H1 (cell line): ENCODE measurements around the gene TMPRSS11F. TPM values are rescaled to one million over a fixed set of nuclear protein-coding genes. Genes with fewer than 3 reads are reported as not detected.

Experiments
- CTCF ChIA-PET: fragments of 300-600 bp; sonication (Branson Sonifier 250); formaldehyde crosslinking; loops from one replicate; lab custom pipeline; 2021; ENCODE audit not compliant: partially characterized antibody; lab: Charles Lee
- POLR2A ChIA-PET: fragments of 300-600 bp; sonication (Branson Sonifier 250); formaldehyde crosslinking; loops from one replicate; lab custom pipeline; 2021; ENCODE audit warnings: inconsistent platforms; ENCODE audit not compliant: partially characterized antibody; lab: Charles Lee
- DNase-seq, 2 experiments: peaks; one replicate each; pipeline versions ENCODE4 v3.0.0 to v3.0.0-alpha.2; 2010 to 2022; ENCODE audit warnings: low spot score in 2 of 2, low read depth in 1 of 2, mixed read lengths in 1 of 2
- FAIRE-seq: peaks from 2 replicates; lab custom pipeline; 2011; peaks lifted over from hg19 to GRCh38; lab: Jason Lieb, UNC
- H2AFZ ChIP-seq: 2 replicates; pipeline ENCODE4 v1.8.1; 2012; ENCODE audit warnings: low read length, inconsistent platforms
- H2AK5ac ChIP-seq: 2 replicates; pipeline ENCODE4 v1.6.1; 2013; ENCODE audit warnings: low read depth, low read length
- H2BK120ac ChIP-seq: replicated peaks from 2 replicates; pipeline ENCODE3; 2013; ENCODE audit warnings: low read depth, low read length, inconsistent platforms
- H2BK12ac ChIP-seq: 2 replicates; pipeline ENCODE4 v1.6.1; 2013; ENCODE audit warnings: low read depth, low read length
- H2BK15ac ChIP-seq: 2 replicates; pipeline ENCODE4 v1.6.1; 2013; ENCODE audit warnings: low read length
- H2BK20ac ChIP-seq: 2 replicates; pipeline ENCODE4 v1.6.1; 2013; ENCODE audit warnings: low read length
- H2BK5ac ChIP-seq: 2 replicates; pipeline ENCODE4 v1.6.1; 2013; ENCODE audit warnings: low read depth, low read length
- H3K14ac ChIP-seq: 2 replicates; pipeline ENCODE4 v1.6.1; 2013; ENCODE audit warnings: inconsistent platforms; ENCODE audit not compliant: insufficient read length
- H3K18ac ChIP-seq: 2 replicates; pipeline ENCODE4 v1.6.1; 2013; ENCODE audit warnings: low read length; ENCODE audit errors: extremely low read depth
- H3K23ac ChIP-seq: 2 replicates; pipeline ENCODE4 v1.6.1; 2013; ENCODE audit warnings: inconsistent platforms; ENCODE audit not compliant: insufficient read length
- H3K23me2 ChIP-seq: 2 replicates; pipeline ENCODE4 v1.6.1; 2013; ENCODE audit warnings: low read depth, low read length
- H3K27ac ChIP-seq: 2 replicates; pipeline ENCODE4 v1.6.1; 2011; ENCODE audit warnings: low read depth, low read length, inconsistent platforms
- H3K27me3 ChIP-seq, 4 experiments: replicated peaks in 1 of 4; 1 replicate in 1 of 4; 2 replicates in 3 of 4; pipeline versions ENCODE4 v1.6.1 to v1.8.1; 2011 to 2013; ENCODE audit warnings: low read length in 3 of 4, mild to moderate bottlenecking in 3 of 4, inconsistent platforms in 2 of 4, mixed read lengths in 2 of 4, moderate library complexity in 1 of 4; ENCODE audit not compliant: control insufficient read depth in 3 of 4, insufficient read depth in 3 of 4; ENCODE audit errors: extremely low read depth in 1 of 4
- H3K36me3 ChIP-seq, 4 experiments: 2 replicates each; pipeline versions ENCODE4 v1.6.1 to v1.8.1; 2011 to 2013; ENCODE audit warnings: mild to moderate bottlenecking in 4 of 4, low read length in 3 of 4, moderate library complexity in 2 of 4, control low read depth in 1 of 4, inconsistent platforms in 1 of 4; ENCODE audit not compliant: insufficient read depth in 4 of 4, control insufficient read depth in 2 of 4
- H3K4ac ChIP-seq: replicated peaks from 2 replicates; pipeline ENCODE3; 2013; ENCODE audit warnings: low read length, low read depth, mixed read lengths, inconsistent platforms; ENCODE audit not compliant: insufficient read length
- H3K4me1 ChIP-seq, 4 experiments: replicated peaks in 1 of 4; 1 replicate in 1 of 4; 2 replicates in 3 of 4; pipeline versions ENCODE4 v1.6.1 to v1.8.1; 2011 to 2013; ENCODE audit warnings: low read length in 3 of 4, inconsistent platforms in 2 of 4, mixed read lengths in 1 of 4; ENCODE audit not compliant: insufficient read depth in 4 of 4, control insufficient read depth in 3 of 4
- H3K4me2 ChIP-seq, 2 experiments: 2 replicates each; pipeline versions ENCODE4 v1.6.1 to v1.8.1; 2011 to 2013; ENCODE audit warnings: low read depth in 2 of 2, low read length in 2 of 2, control low read depth in 1 of 2, inconsistent platforms in 1 of 2, mild to moderate bottlenecking in 1 of 2; ENCODE audit not compliant: insufficient read depth in 1 of 2
- H3K4me3 ChIP-seq, 4 experiments: fragments of 200-600, 300-600 bp in 1 of 4; sonication (generic), shearing (Covaris generic), sonication (Bioruptor Twin) in 1 of 4; 2 replicates each; pipeline versions ENCODE4 v1.5.1 to v1.8.1; 2011 to 2016; ENCODE audit warnings: low read length in 4 of 4, low read depth in 3 of 4, control low read depth in 2 of 4, inconsistent platforms in 2 of 4, mild to moderate bottlenecking in 2 of 4, mixed read lengths in 1 of 4, moderate library complexity in 1 of 4; ENCODE audit not compliant: insufficient read depth in 2 of 4; ENCODE audit errors: extremely low read depth in 1 of 4
- H3K56ac ChIP-seq: replicated peaks from 2 replicates; pipeline ENCODE3; 2013; ENCODE audit warnings: low read depth, mild to moderate bottlenecking, mixed read lengths, low read length, inconsistent platforms; ENCODE audit not compliant: insufficient read length
- H3K79me1 ChIP-seq: 2 replicates; pipeline ENCODE4 v1.6.1; 2013; ENCODE audit warnings: low read depth, low read length, control low read depth
- H3K79me2 ChIP-seq, 2 experiments: 2 replicates each; pipeline versions ENCODE4 v1.6.1 to v1.8.1; 2012 to 2013; ENCODE audit warnings: low read length in 2 of 2, mild to moderate bottlenecking in 2 of 2, inconsistent platforms in 1 of 2; ENCODE audit not compliant: insufficient read depth in 2 of 2, control insufficient read depth in 1 of 2
- H3K9ac ChIP-seq, 4 experiments: replicated peaks in 1 of 4; 1 replicate in 1 of 4; 2 replicates in 3 of 4; pipeline versions ENCODE4 v1.6.1 to v1.8.1; 2011 to 2013; ENCODE audit warnings: low read depth in 3 of 4, low read length in 3 of 4, control low read depth in 2 of 4, mild to moderate bottlenecking in 2 of 4, moderate library complexity in 2 of 4, inconsistent platforms in 1 of 4; ENCODE audit errors: extremely low read depth in 1 of 4
- H3K9me3 ChIP-seq, 2 experiments: 2 replicates each; pipeline versions ENCODE4 v1.6.1 to v1.8.1; 2012 to 2013; ENCODE audit warnings: mild to moderate bottlenecking in 2 of 2, moderate library complexity in 2 of 2, control low read depth in 1 of 2, inconsistent platforms in 1 of 2, low read depth in 1 of 2, low read length in 1 of 2, mixed read lengths in 1 of 2; ENCODE audit not compliant: insufficient read depth in 2 of 2
- H4K20me1 ChIP-seq, 2 experiments: replicated peaks in 1 of 2; 2 replicates each; pipeline versions ENCODE3 to v1.8.1; 2011 to 2013; ENCODE audit warnings: inconsistent platforms in 2 of 2, low read length in 2 of 2, mild to moderate bottlenecking in 1 of 2; ENCODE audit not compliant: insufficient read depth in 2 of 2, control insufficient read depth in 1 of 2
- H4K5ac ChIP-seq: 2 replicates; pipeline ENCODE4 v1.6.1; 2013; ENCODE audit warnings: low read length, low read depth, mixed read lengths, inconsistent platforms; ENCODE audit not compliant: insufficient read length
- H4K8ac ChIP-seq: 2 replicates; pipeline ENCODE4 v1.8.0; 2013; ENCODE audit warnings: mild to moderate bottlenecking, moderate library complexity, low read length, inconsistent platforms; ENCODE audit not compliant: insufficient read depth; ENCODE audit errors: extremely low read depth
- H4K91ac ChIP-seq: replicated peaks from 2 replicates; pipeline ENCODE3; 2013; ENCODE audit warnings: low read length, mixed read lengths, inconsistent platforms; ENCODE audit not compliant: insufficient read length
- CBX8 ChIP-seq: fragments of 300-800, 300-1000 bp; sonication (generic); IDR thresholded peaks from 2 replicates; pipeline ENCODE4 v1.7.1; 2016; ENCODE audit warnings: low read depth, low read length, borderline replicate concordance
- CEBPB ChIP-seq: IDR thresholded peaks from 2 replicates; pipeline ENCODE4 v1.6.1; 2012; ENCODE audit warnings: low read depth, low read length
- CHD1 ChIP-seq: IDR thresholded peaks from 2 replicates; pipeline ENCODE4 v1.6.1; 2012; ENCODE audit warnings: low read depth, low read length, improper control_type of control experiment
- CREB1 ChIP-seq: IDR thresholded peaks from 2 replicates; pipeline ENCODE4 v1.6.1; 2012; ENCODE audit warnings: inconsistent platforms
- POLR2AphosphoS5 ChIP-seq: IDR thresholded peaks from 2 replicates; pipeline ENCODE4 v1.6.1; 2011; ENCODE audit warnings: low read depth, low read length
- RNF2 ChIP-seq: fragments of 200-900, 300-1000 bp; sonication (generic); IDR thresholded peaks from 2 replicates; pipeline ENCODE4 v1.7.1; 2016; ENCODE audit warnings: borderline replicate concordance, low read depth, mild to moderate bottlenecking, antibody characterized with exemption, low read length; ENCODE audit not compliant: poor library complexity, severe bottlenecking; ENCODE audit errors: missing control alignments
- SAP30 ChIP-seq: fragments of 300-600 bp; sonication (generic); IDR thresholded peaks from 2 replicates; pipeline ENCODE4 v1.7.1; 2012; ENCODE audit warnings: low read length, moderate library complexity, mild to moderate bottlenecking, inconsistent platforms; ENCODE audit not compliant: insufficient read depth, insufficient replicate concordance
- SRF ChIP-seq: IDR thresholded peaks from 2 replicates; pipeline ENCODE4 v1.6.1; 2011; ENCODE audit warnings: mild to moderate bottlenecking, low read depth, low read length, moderate library complexity
- SUZ12 ChIP-seq: fragments of 200-600 bp; sonication (generic); IDR thresholded peaks from 2 replicates; pipeline ENCODE4 v1.6.1; 2012; ENCODE audit warnings: mild to moderate bottlenecking, inconsistent platforms, low read length, moderate library complexity, mixed read lengths
- TAF7 ChIP-seq: optimal IDR thresholded peaks from 2 replicates; pipeline ENCODE3; 2011; ENCODE audit warnings: low read depth, mild to moderate bottlenecking, inconsistent platforms, low read length, moderate library complexity, borderline replicate concordance
- TBP ChIP-seq: IDR thresholded peaks from 2 replicates; pipeline ENCODE4 v1.6.1; 2011; ENCODE audit warnings: low read depth, low read length, improper control_type of control experiment
- ZNF274 ChIP-seq: IDR thresholded peaks from 2 replicates; pipeline ENCODE4 v1.7.0; 2012; ENCODE audit warnings: low read length, borderline replicate concordance; ENCODE audit errors: extremely low read depth
- WGBS, 2 experiments: shearing (Covaris generic) in 1 of 2; methylation state at CpG; one replicate each; pipeline versions ENCODE4 v1.1.6 to v1.1.7; 2013 to 2015; ENCODE audit warnings: low lambda C conversion rate in 2 of 2, mixed read lengths in 2 of 2, inconsistent platforms in 1 of 2, low coverage in 1 of 2, missing lambda C conversion rate in 1 of 2; ENCODE audit not compliant: insufficient replicate concordance in 2 of 2, insufficient coverage in 1 of 2, insufficient read length in 1 of 2; ENCODE audit errors: extremely low coverage in 1 of 2, missing lambda C conversion rate in 1 of 2; 5-methylcytosine and 5-hydroxymethylcytosine counted together
- polyA plus RNA-seq, 7 experiments: library from polyadenylated mRNA; depleted of rRNA in 3 of 7; stranded (reverse) in 5 of 7; unstranded in 2 of 7; fragments of >200 nt in 5 of 7; fragments of 200-250 nt in 2 of 7; gene quantifications; 1 replicate in 5 of 7; 2 replicates in 1 of 7; 4 replicates in 1 of 7; pipeline versions ENCODE4 v1.2.1 to v1.2.3, GENCODE V29; 2011 to 2013; ENCODE audit warnings: missing spikeins in 2 of 7, mixed read lengths in 2 of 7
- total RNA-seq: library from RNA; stranded (reverse); fragmentation: NEBNext Ultra II Directional; extraction: Animal tissue kit (Norgen Biotek cat#: 25700); gene quantifications from 2 replicates; pipeline ENCODE4 v1.2.1, GENCODE V29; 2021
- TF ChIP-seq, protein P1 (sequence below): IDR thresholded peaks from 2 replicates; pipeline ENCODE4 v1.6.1; 2011; ENCODE audit warnings: low read depth, mild to moderate bottlenecking, low read length; ENCODE audit not compliant: insufficient read depth

TMPRSS11F gene
- total and polyA plus RNA-seq, 2 of the 8 experiments (the other 6 are each of a cell fraction or from before 2014, with no cell fraction given): not detected

DNA sequence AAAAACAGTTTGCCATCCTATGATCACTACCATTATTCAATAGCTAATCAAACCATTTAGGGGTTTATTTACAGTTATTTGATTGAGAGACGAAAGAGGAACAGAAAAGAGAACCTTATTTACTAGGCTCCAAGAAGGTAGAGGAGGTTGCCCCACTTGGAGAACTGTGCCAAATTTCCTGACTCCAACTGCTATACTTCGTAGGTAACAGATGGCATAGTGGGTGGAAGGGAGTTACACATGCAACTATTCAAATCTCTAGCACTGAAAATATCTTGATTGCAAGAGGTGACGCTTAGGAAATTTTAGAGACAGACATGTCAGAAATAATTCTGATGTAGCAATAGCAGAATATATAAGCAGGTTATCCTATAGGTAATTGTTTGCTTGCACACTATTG, 38.0 kb upstream of the TMPRSS11F start:
- Histone ChIP-seq H2BK15ac (no peak overlapping the region), H3K4me2 (no peak overlapping the region), H2AK5ac (no peak overlapping the region), H4K20me1 (no peaks in the 10 kb centered on the region), H3K4me1 (no peaks in the 10 kb centered on the region), H3K27me3 (no peaks in the 10 kb centered on the region), H3K23ac (no peak overlapping the region), H2AFZ (no peak overlapping the region), H4K91ac (no peak overlapping the region), H3K23me2 (no peaks in the 10 kb centered on the region), H3K14ac (no peak overlapping the region), H3K18ac (no peak overlapping the region), H2BK20ac (no peak overlapping the region), H3K27ac (no peak overlapping the region), H3K79me1 (no peaks in the 10 kb centered on the region), H4K8ac (no peak overlapping the region), H3K4ac (no peak overlapping the region), H4K5ac (no peak overlapping the region), H2BK12ac (no peak overlapping the region), H3K56ac (no peak overlapping the region), H3K4me3 (no peak overlapping the region), H3K9me3 (no peaks in the 10 kb centered on the region), H3K79me2 (no peaks in the 10 kb centered on the region), H2BK5ac (no peak overlapping the region), H2BK120ac (no peak overlapping the region), H3K9ac (no peak overlapping the region), H3K36me3 (no peaks in the 10 kb centered on the region)
- WGBS, 2 experiments: 85% methylated on average over 3 of the region's 3 CpGs; no CpG with 5 or more reads in 1 of the 2 experiments
- no peak for FAIRE-seq
- DNase-seq: no peak
- ChIA-PET CTCF (interaction anchor here (0.7 to 1.6 kb wide), 2 partner anchors 9 to 109 kb away, joined by 3 to 4 read pairs; no protein-coding TSS in a partner anchor), POLR2A (no interaction called here)
- TF ChIP-seq SAP30 (no peak), TBP (no peak), CHD1 (no peak), SRF (no peak), SUZ12 (no peak), RNF2 (no peak), CREB1 (no peak), CBX8 (no peak), ZNF274 (no peak), TAF7 (no peak), CEBPB (no peak), POLR2AphosphoS5 (no peak)
- TF ChIP-seq, protein P1, sequence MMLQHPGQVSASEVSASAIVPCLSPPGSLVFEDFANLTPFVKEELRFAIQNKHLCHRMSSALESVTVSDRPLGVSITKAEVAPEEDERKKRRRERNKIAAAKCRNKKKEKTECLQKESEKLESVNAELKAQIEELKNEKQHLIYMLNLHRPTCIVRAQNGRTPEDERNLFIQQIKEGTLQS: no peak
